Activated CD8-positive, alpha-beta memory T cell treated with anti-CD3 and anti-CD28 coated beads, Interleukin-2, amount 50 U/mL, for 24 hours (primary cell): ENCODE results near the gene ST8SIA6.

Source experiments
- DNase-seq: peaks from one replicate; pipeline ENCODE4 v3.0.0-alpha.2; 2020; ENCODE audit errors: extremely low read depth

ST8SIA6 gene

DNA sequence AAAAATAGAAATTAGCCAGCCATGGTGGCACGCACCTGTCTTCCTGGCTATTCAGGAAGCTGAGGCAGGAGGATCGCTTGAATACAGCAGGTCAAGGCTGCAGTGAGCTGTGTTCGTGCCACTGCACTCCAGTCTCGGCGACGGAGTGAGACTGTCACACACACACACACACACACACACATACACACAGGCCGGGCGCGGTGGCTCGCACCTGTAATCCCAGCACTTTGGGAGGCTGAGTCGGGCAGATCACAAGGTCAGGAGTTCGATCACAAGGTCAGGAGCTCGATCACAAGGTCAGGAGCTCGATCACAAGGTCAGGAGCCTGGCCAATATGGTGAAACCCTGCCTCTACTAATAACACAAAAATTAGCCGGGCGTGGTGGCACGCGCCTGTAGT, 68.4 kb downstream of the ST8SIA6 start:
- DNase-seq = no peak

DNA sequence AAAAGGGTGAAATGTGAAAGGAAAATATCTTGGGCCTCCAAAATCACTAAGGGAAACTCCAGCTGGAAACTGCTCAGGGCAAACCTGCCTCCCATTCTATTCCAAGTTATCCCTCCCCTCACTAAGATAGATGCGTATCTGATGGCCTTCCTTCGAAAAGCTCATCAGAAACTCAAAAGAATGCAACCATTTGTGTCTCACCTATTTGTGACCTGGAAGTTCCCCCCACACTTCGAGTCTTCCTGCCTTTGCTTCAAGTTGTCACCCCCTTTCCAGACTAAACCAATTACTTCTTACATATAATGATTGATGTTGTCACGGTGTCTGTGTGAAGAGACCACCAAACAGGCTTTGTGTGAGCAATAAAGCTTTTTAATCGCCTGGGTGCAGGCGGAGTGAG, 69.3 kb downstream of the ST8SIA6 start:
- DNase-seq = no peak

DNA sequence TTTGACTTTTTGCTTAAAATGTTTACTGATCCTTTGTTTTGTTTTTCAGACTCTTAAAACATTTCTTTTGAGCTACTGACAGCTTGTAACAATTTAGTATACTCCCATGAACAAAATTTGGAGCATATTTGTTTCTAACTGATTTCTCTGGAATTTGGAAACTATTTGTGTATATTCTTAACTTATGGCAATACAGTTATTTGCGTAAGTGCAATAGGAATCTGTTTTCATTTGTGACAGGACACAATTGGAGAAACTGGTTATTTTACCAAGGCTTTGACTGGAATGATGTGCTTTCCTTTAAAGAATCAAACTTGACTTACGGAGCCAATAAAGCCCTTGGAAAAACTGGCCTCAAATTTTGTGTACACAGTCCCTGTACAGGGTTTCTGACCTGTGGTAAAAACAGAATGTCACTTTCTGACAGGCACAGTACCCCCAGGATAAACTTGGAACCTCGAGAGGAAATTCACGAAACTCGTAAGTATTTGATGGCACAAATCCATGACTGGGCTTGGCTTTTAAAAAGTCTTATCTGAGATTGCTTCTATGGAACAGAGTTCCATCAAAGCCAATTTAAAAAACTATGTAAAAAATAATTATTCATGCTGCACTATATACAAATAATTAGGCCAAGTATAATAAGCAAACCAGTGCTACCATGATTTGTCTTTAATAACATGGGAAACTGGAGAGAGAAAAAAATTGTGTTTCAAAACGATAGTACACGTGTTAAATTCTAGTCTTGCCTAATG, 70.4 kb downstream of the ST8SIA6 start:
- no peak for DNase-seq

DNA sequence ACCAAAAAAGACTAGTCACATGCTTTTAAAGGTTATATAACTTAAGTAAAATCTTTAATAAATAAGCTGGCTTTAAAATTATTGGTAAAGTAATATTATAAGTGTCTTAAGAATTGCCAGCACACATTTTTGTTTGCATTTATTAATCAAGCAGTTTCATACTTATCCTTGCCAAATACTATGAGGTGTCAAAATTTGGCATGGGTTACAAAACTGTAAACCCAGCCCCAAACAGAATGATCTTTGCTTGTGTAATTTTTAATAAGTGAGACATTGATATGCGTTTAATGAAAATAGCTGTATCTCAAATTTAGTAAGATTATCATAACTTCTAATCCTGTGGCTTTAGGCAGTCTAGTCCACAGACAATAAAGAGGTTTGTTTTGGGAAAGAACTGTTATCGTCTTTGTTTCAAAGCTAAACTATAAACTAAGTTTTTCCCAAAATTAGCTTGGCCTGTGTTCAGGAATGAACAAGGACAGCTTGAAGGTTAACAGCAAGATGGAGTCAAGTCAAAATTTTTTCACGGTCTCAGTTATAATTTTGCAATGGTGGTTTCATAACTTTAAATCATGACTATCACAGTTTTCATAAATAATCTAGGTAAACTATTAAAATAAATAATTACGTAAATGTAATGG, 72.8 kb downstream of the ST8SIA6 start:
- DNase-seq = no peak

DNA sequence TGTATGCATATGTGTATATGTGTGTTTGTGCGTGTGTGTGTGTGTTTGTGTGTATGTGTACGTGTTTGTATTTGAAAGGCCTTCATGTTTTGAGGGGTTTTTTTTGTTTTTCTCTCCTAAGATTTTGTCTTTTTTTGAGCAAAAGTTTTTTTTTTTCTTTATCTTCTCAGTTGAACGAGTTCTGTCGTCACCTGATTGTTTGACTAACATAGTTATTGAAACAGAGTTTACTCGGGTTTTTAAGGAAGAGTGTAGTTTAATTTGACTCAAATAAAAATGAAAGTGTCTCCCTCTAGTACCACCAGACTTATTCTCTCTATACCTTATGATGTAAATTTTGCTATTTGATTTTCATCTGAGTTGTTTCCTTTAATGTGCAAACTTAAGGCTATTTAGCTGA, 73.5 kb downstream of the ST8SIA6 start:
- no peak for DNase-seq

DNA sequence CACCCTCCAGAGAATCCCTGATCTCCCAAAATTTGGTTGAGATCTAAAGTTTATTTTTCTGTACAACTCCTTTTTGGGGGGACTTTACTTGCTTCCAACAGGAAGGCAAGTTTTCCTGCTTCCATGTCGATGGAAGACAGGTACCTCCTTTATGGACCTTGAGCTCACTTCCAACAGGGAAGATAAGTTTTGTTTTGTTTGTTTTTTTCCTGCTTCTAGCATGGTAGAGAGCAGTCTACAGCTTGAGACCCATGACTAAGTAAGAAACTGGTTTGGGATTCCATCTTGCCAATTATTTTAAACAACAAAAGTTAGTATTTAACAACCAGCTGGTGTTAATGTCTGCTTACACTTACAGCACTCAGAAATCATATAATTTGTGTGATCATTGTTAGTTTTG, 74.4 kb downstream of the ST8SIA6 start:
- no peak for DNase-seq

DNA sequence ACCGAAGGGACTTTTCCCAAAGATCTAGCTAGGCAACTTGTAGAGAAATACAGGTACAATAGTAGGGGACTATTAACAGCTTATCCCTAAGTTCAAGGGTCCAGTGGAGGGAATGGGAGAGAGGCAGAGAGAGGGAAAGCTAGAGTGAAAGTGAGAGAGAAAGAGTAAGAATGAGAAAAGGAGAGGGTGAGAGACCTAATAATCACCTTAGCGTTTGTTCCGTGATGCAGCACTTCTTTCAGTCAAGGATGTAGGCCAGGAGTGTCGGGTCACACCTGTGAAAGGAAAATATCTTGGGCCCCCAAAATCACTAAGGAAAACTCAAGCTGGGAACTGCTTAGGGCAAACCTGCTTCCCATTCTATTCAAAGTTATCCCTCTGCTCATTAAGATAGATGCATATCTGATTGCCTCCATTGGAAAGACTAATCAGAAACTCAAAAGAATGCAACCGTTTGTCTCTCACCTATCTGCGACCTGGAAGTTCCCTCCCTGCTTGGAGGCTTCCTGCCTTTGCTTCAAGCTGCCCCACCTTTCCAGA, 75.2 kb downstream of the ST8SIA6 start:
- no peak for DNase-seq

DNA sequence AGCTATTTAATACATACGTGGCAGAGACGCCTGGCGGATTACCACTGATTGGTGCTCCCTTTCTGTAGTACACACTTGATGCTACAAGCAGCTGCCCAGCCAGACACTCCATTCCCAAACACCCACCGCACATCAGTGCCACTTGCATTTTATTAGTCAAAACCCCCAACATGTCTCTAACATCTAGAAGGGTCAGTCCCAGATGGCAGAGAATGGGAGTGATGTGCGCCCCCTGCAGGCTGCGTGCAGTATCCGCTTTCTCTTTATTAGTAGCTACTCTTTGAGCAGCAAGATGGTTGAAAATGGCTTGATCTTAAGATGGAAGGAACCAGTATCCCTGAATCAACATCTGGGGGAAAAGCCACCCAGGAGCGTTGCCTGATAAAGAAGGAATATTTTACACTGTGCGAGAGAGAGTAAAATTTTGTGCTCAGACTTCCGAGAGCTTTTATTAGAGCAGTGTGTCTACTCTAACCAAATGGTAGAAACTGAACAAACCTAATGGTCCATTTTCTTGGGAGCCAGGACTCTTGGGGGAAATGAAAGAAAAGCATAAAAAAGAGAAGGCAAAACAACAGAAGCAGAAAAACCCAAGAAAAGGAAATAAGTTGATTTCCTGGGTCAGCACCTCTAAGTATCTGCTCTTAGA, 78.3 kb downstream of the ST8SIA6 start:
- DNase-seq = no peak

DNA sequence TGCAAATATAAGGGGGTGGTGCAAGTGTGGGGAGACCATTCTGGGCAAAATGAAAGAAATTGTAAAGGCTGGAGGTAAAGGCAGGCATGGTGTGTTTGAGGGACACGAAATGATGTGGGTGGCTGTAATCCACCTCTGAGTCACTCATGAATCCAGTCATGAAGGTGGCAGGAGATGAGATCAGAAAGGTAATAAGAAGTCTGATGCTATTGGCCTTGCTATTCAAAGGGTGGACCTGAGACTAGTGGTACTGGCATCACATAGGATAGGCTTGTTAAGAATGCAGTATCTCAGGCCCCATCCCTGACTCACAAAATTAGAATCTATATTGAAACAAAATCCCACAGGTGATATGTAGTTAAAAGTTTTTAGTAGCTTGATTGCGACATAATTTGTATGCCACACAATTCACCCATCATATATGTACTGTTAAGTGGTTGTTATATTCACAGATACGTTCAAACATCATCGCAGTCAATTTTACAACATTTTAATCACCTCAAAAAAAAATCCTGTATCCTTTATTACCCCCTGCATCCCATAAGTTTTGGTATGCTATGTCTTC, 85.6 kb downstream of the ST8SIA6 start:
- DNase-seq = no peak

DNA sequence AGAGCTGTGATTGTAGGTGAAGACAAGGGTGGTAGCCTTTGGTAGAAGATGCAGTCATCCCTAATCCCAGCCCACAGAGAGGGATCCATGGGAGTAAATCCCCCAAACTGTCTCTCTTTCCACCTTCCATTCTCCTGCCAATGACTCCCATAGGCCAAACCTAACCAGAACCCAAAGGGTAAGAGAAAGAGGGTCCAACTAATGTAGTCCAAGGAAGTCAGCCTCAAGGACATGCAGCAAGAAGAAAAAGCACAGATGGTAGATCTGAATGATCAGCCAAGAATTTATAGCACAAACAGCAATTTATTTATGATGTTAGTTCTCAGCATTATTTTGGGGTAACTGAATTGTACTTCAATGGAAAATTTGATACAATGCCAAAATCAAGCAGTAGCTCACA, 87.7 kb downstream of the ST8SIA6 start:
- no peak for DNase-seq

DNA sequence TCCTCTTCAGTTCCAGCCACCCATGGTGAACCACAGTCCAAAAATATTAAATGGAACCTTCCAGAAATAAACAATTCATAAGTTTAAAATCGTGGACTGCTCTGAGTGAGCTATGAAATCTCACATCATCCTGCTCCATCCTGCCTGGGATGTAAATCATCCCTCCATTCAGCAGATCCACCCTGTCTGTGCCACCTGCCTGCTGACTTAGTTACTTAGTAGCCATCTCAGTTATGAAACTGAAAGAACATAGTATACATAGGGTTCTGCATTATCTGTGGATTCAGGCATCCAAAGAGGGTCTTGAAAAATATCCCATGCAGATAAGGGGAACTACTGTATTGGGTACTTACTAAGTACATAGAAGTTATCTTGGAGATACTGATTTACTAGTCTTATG, 89.0 kb downstream of the ST8SIA6 start:
- DNase-seq = no peak

DNA sequence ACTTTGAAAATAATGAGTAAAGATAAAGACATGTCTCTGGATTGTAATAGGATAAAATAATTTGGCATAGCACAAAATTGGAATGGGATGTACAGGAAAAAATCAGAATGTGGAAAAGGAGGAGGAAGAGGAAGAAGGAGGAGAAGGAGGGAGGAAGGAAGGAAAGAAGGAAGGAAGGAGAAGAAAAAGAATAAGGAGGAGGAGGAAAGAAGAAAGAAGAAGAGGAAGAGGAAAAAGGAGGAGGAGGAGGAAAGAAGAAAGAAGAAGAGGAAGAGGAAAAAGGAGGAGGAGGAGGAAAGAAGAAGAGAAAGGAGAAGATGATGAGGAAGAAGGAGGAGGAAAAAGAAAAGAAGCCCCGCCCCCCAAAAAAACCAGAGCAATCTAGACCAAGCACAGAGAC, 95.9 kb downstream of the ST8SIA6 start:
- DNase-seq = no peak

DNA sequence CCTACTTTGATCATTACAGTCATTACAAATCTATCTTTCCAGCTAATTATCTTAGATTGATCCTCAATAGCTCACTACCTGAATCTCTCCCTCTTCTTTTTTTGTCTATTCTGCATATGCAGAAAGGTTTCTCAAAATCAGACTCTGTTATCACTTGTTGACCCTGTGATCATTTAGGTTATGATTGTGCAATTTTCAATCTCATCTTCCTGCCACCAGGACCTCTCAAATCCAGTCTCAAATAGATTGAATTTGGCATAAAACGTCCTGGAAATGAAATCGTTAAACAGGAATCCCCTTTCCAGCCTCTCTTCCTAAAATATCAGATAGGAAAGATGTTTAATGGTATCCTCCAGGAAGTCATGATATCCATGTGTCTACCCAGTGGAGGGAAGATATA, 96.6 kb downstream of the ST8SIA6 start:
- DNase-seq = no peak

DNA sequence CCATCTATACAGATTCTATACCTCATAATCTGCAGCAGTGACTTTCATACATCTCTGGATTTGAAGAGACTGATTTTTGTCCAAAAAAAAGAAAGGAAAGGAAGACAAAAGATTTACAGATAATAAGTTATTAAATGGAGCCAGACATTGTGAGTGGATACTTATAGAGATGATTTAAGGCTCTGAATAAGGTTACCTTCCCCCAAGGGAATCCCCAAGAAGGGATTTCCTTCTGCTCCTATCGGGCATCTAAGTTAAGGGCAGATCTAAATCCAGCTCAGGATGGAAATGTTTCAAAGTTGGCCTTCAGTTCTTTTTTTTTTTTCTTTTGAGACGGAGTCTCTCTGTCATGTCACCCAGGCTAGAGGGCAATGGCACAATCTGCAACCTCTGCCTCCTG, 97.6 kb downstream of the ST8SIA6 start:
- DNase-seq = no peak

DNA sequence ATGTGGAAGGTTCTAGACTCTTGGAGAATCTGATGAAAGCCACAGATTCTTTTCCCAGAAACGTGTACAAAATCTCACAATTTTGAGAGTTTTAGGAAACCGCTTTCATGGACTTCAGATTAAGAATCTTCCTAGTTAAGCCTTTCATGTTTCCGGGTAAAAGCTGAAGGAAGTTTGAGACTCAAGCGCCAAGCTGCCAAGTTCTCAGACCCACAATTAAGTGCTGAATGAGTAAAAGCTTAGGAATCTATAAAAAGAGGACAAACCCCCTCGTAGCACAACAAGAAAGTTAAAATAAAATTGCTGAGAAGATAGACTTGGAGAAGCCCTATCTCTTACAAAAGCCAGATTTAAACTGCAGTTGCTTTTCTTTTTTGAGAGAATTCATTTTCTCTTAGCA, 99.6 kb downstream of the ST8SIA6 start:
- no peak for DNase-seq

DNA sequence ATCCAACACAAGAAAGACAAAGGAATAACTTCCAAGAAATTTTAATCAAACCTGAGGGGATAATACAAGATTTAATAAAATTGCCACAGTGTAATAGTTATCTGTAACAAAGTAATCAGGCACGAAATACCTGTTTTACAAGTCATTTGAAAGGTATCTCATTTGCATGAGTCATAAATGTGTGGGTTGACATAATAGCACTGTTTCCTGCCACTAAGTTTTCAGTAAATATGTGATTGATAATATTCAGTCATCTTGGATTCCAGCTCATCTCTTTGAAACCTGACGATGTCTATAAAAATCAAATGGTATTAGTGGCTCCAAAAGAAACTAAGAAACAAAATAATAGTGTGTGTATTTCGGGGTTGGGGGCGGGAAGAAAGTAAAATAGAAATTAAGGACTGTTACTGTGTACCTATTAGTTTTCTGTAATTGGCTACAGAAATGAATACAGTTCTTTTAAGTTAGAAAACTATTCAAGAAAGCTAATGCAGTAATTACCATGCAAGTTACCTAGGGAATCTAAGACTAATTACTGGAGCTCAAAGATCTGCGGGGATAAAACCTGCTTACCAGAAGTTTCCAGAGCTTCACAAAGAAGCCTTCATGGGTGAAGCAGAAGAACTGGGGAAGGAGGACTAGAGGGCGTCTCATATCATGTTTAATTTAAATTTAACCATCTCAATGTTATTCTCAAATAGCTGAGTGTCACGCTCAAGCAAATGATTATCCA, 100.7 kb downstream of the ST8SIA6 start:
- no peak for DNase-seq

DNA sequence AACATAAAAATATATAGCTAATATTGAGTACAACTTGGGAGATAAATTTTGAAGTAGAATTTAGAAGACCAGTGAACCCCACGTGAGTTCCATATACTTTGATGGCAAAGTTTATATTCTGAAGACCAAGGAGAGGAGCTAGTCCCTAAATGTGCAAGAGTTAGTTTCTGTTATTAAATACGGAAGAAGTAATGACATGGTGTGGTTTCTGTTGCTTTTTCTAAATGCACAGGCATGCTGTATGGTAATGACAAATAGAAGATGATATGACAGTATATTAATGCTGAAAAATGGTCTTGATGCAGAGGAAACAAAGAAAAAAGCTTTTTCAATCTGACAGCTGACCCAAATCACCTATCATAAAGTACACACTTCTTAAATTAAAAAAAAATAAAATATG, 101.8 kb downstream of the ST8SIA6 start:
- DNase-seq = no peak

DNA sequence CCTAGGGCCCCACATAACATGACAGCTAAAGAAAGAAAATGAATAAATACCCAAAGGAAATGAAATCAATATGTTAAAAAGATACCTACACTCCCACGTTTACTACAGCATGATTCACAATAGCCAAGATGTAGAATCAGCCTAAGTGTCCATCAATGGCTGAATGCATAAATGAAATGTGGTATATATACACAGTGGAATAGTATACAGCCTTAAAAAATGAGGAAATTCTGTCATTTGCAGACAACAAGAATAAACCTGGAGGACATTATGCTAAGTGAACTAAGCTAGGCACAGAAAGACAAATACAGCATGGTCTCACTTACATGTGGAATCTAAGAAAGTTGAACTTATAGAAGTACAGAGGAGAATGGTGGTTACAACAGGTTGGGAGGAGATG, 102.9 kb downstream of the ST8SIA6 start:
- DNase-seq = no peak

DNA sequence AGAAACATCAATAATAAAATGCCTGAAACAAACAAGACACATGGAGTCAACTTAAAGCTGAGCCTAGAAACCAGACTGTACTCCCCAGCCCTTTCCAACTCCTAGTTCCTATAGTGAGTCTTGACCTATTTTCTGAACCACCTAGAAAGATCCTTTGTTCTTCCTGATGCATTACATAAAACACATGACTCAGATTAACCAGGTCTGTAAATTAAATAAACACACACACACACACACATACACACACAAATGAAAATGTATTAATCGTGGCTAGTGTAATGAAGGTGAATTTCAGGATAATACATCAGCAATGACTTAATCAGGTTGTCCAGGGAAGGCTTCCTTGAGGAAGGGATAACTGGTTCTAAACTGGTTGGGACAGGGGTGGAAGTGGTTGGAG, 104.7 kb downstream of the ST8SIA6 start:
- no peak for DNase-seq

DNA sequence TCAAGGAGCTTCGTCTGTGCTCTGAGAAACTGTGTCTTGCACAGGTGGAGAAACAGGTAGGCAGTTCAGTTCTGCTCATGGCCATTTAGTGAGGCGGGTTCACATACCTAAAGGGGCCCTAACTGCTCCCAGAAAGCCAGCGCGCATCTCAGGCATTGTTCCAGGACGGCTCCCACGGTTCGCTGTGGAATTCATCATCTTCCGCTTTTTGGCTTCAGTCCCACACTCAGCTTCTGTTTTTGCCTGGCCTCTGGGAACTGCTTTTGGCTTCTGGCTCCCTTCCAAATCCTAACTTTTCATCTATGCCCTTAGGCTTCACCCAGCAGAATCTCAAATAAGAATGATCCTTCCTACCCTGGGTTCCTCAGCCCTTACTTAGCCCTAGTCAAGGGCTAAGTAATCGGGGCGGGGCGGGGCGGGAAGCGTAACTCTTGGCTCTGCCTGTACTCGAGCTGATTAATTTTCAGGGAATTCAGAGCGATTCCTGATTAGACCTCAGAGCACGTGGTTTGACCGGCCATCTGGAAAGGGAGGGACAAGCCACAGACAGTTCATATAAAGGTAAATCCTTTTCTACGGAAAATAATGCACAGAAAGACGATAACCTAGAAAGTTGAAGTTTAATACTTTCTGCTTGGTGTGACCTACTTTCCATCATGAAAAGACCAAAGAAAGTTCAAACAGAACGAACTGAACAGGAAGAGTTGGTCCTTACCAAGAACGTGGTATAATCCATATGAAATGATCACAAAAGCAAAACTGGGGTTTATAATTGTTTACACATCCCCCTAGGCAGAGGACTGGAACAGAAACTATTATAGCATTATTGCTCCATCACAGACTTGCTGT, 105.7 kb downstream of the ST8SIA6 start:
- DNase-seq = no peak

DNA sequence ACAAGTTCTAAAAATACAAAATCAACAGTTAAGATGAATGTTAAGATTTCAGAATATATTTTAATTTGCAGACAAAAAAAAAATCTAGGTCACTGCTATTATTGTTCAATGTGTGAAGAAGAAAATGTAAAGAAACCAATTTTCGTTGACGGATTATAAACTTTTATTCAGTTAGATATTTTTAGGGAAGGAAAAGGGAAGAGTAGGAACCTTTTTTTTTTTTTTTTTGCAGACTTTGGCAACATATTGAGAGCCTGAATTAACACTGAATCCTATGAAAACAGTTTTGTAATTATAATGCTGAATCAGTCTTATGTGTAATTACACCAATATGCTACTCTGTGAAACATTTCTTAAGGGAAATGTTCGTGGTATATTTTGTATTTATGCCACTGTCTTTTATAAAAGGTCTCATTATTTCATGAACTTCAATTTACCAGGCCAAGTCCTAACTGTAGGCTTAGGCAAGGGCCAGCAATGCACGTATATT, 106.3 kb downstream of the ST8SIA6 start:
- DNase-seq = no peak
